ENCODE data around the gene USP7.

The USP7 gene

DNA sequence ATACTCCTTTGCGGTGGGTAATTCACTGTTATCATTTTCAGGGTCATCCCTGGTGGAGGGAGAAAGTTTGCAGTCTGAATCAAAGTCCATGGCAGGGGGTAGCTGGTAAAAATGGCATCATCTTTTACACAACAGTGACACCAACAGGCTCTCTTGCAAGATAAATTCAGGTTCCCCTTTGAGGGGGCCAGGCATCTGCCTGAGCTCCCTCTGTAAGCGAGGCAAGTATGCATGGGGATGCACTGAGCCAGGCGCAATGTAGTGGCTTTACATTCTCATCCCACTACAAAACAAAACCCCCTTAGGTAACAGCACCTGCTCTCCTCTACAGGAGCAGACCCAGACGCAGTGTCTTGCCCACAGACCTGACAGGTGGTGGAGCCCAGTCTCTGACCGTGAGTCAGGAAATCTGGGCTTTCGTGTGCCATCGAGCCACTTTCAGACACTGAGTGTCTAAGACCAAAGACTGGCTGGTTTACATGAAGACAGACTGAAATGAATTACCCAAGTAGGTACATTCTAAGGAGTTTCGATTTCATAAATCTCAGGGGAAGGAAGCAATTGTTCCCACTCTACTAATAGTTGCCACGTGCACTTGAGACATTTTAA, 63.9 kb downstream of the USP7 start:
- no peak for DNase-seq (ENCODE audit: low spot score)

DNA sequence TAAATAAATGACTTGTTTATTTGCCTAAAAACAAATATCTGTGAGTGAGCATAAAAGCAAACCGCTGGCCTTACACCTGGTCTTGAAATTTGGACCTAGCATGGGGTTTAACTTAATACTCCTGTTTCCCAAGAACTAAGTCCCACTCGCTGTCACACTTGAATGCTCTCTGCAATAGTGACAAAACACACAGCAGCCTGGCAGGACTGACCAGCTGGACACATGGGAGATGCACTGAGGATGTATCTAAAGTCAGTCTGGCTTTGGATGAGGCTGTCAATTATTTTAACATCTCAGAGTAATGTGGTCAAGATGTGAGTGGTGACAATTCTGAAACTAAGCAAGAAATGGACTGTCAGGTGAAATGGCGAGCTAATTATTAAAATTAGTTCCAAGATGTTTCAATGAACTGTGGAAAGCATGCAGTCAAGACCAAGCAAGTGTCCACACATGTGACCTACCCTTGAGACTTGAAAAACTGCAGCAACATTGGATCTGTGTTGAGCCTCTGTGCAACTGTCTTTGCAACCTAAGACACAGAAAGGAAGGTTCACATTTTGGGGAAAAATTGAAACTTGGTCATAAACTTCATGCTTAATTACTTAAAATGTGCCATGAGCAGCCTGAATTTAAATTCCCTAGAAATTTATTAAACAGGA, 64.9 kb downstream of the USP7 start:
- no peak for DNase-seq (ENCODE audit: low spot score)

DNA sequence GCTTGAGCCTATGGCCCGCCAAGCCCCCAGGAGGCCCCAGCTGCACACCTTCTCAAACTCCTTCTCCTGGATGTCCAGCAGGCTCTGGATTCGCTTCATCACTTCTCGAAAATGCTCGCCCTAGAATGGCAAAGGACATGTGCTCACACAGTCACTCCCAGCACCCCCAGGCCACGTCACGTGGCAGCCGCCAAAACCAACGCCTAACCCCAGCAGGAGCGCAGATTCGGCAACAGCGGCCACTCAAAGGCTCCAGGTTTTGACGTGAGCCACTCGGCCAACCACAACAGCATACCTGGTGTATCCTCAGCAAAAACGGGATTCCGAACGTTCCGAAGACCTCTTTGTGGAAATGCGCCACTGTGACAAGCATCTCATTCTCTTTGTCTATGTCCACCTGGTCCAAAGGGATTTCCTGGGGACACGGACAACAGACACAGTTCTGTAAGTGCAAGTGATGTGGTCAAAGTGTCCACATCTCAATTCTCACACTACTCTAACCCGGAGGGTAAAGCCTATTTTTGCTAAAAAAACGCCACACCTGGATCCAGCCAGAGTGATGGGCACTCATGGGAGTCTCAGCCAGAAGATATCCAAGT, 68.9 kb downstream of the USP7 start:
- no peak for DNase-seq (ENCODE audit: low spot score)

DNA sequence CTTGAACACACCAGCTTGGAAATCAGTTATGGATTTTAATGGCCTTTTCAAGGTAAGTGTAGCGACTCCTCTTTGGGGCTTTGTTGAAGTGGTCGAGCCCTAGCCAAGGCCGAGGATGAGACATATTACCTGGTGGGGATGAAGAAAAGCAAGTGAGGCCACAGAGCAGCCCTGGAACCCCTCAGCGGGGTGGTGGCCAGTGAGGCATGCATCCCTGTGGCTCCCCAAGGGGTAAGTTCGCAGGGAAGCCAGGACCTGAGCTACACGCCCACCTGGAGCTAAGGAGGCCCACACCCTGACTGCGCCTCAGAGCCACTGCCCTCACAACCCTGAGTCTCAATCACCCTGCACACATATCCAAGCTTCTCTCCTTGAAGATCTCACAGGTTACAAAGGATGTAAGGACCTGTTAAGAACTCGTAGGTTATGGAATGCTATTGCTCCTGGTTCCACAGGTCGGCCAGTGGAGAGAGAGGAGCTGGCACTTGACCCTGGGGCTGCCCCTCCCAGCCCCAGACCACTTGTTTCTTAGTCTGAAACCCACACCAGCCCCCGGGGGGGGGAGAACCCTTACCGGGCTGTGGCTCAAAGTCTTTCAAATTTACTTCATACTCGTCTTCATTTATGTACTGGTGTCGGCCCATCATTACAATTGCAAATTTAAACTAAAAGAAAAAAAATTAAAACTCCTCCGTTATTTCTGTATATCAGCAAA, 69.6 kb downstream of the USP7 start:
- DNase-seq (ENCODE audit: low spot score): no peak

DNA sequence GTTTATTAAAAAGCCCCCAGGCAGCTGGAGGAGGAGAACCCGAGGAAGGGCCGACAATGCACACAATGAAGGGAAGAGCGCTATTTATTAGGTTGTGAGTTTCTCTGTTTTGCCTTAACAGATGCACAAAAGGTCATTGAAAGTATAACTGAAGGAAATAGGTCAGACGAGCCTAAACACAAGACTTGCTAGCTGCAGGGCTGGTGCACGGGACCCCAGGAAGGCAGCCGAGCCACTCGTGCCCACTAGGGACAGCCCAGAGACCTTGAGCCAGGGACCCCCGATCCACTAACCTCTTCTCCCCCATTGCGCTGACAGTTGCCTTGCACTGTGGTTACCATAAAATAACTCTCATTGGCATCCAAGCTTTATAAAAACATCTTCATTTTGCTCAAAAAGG, 70.3 kb downstream of the USP7 start:
- DNase-seq (ENCODE audit: low spot score): no peak

DNA sequence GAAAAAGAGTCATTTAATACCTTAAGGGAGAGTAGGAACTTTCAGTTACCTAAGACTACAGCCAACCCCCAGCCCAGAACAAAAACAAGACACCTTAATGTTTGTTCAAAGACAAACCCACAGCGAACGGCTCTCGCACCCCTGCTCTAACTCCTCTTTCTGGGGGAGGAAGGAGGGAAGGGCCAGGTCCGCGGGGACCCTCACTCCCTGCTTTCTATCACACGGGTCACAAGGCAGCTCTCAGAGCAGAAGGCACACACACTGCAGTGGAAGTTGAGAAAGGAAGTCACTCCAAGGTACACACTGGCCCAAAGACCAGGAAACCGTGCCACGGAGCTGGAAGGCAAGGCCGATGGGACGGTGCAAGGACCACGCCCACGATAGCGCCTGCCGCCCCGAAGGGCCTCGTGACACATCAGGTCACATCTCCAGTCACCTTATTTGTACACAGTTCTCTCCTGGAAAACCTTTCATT, 71.6 kb downstream of the USP7 start:
- no peak for DNase-seq (ENCODE audit: low spot score)

DNA sequence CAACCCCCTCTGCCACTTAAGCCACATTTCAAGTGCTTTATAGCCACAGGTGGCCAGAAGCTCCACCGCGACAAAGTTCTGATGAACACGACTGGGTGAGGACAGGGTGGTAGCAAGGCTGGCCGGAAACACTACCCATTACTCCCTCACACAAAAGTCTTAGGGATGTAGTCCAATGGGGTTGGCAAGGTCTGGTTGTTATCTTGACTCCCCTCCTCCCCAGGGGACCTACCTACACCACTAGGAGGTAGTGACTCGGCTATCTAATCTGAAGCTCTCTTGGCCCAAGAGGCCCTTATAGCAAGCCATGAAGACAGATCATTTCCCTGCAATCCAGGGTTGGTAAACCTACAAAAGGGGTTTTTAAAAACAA, 73.2 kb downstream of the USP7 start:
- DNase-seq (ENCODE audit: low spot score): no peak

DNA sequence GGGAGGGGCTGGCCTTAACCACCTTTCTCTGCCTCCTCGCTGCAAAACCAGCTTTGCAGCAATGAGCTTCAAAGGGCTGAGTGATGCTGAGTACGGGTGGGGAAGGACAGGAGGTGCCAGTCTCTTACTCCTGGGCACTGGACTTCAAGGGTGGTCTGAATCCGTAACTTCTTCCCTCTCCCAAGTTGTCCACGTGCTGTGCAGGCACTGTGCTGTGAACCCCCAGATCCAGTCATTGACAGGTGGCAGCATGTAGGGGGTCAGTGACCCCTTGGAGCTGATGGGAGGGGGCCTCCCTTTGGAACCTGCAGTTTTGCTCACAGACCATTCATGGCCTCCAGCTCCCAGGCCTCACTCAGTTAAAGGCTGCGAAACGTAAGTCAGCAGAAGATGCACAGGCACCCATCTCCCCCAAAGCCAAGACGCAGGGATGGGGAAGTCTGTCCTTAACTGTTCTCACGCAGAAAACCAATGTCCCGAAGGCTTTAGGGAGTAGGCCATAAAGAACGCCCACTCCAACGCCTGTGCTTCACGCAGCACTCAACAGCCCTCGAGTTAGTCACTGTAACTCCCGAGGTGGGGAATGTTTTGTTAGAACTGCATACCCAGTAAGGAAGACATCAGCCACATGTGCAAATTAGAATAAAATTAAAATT, 73.7 kb downstream of the USP7 start:
- DNase-seq (ENCODE audit: low spot score): no peak

DNA sequence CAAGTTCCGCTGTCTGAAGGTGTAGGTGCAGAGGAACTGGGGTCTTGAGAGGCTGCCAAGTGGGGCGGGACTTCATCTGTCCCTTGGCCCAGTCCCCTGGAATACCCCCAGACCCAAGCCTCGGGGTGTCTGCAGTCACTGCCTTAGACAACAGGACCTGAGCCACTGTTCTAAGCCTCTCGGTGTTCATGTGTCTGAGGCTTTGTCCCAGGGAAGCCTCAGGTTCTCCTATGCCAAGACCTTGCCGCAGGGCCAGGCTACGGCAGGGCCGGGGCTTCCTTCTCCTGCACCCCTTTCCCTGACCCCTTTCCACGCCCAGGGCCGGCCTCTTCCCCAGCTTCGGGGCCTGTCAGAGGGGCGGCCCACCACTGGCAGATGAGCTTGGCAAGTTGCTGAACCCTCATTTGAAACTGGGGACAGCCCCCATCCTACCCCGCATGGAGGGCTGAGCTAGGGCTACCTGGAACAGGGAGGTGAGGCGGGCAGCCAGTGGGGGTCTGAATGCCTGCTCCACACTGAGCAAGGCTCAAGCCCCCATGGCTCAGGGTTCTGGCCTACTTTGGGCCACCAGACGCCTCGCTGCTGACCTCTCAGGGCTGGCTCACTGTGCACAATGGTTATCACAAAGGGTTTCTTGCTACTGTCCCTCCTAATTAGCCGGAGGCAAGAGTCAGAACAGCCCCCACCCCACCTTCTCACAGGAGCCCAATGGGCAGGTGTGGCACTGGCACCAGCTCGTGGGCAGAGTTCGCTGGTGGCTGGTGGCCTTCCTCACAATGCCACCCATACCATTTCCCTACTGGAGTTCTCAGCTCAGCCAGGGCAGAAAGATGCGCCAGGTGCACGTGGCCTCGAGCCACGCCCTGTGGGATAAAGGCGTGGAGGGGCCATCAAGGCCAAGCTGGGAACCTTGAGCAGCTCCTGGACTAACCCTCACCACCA, 74.5 kb downstream of the USP7 start:
- DNase-seq (ENCODE audit: low spot score): no peak

DNA sequence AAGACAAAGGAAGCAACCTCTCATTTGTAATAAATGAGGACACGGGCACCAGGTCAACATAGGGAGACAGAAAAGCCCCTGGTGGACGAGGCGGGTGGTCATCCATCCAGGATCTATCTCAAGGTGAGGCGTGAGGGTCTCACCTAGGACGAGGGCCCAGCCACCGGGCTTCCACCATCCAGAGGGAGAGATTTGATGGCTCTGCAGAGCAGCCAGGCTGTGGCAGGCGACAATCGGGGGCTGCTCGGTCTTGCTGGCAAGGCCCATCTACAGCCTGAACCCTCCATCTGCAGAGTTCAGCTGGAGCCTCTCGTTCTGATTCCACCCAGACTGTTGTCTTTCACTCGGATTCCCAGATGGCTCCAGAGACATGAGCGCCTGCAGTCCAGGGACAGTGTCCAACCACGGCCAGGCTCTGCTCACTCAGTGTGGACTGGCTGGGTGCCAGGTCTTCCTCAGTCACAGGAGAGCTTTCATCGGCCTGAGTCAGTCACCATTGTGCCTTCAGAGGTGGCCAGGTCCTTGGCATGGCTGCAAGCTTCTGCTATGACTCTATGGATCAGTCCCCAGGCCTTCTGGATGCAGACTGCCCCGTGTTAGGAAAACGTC, 75.7 kb downstream of the USP7 start:
- no peak for DNase-seq (ENCODE audit: low spot score)

DNA sequence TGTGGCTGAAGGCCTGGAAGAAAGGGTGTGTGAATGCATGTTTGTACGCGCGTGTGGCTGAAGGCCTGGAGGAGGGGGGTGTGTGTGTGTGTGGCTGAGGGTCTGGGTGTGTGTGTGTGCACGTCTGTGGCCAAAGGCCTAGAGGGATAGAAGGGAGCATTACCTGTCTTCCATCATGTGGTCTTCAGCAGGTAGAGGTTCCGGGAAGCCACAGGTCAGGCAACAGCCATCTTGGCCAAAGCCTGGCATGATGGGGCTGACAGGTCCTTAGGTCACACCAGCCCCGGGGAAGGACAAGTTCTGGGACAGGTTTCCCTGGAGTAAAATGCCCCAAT, 76.3 kb downstream of the USP7 start:
- DNase-seq (ENCODE audit: low spot score): no peak

DNA sequence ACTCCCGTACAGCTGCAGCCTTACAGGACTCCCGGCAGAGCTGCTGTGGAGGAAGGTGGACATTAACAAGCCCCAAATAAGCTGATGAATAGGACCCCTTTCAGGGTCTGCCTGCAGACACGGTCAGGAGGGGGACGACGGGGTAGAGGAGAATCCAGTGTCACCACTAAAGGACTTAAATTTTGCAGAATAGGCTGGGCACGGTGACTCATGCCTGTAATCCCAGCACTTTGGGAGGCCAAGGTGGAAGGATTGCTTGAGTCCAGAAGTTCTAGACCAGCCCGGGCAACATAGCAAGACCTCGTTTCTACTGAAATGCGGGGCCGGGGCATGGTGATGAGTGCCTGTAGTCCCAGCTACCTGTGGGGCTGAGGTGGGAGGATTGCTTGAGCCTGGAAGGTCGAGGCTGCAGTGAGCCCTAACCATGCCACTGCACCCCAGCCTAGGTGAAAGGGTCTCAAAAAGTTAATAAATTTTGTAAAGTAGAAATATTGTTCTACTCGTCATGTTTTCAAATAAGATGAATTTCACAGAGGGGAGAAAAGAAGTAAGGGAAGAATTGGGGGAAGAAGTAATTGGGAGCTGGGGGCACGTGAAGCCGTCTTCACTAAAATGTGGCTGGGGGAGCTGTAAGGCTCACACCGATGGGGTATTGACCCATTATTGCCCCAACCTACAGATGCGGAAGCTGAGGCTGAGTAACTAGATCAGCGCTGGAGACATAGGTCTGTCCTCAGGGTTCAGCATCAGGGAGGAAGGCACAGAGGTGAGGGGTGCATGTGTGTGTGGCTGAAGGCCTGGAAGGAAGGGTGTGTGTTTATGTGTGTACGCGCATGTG, 76.9 kb downstream of the USP7 start:
- DNase-seq (ENCODE audit: low spot score): no peak

DNA sequence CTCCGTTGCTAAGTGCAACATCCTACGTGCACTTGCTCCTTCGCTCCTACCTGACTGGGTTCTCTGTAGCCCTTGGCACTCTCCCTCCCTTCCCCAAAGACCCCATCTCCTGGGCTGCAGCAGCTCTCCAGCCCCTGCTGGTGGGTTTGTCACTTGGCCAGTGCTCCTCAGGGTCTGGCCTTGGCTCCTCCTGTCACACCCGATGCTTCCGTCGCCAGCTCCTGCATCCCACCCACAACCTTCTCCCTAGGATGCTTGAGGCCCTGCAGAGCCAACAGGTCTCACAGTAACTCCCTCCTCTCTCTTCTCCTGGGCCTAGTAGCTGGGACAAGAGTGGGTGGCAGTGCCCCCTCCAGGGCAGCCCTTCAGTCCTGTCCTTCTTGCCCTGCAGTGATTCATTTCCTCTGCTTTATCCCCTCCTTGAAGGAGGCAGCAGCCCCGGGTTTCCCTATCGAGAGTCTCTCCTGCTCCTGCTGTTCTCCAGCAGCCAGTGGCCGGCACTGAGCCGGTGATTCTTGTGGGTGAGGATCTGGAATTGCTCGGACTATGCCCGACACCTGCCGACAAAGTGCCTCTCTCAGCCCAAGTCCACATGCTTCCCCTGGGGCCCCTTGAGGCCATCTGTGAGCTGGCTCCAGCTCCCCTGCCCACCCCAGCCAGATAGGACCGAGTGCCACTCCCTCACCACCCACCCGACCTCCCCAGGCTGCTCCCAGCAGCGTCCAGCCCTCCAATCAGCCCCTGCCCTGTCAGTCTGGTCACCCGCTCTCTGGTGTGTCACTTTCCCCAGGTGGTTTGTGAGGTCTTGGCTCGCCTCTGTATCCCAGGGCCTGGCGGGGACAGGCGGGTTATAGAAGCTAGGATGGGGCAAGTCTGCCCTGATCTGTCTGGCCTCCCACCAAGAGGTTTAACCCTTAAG, 77.8 kb downstream of the USP7 start:
- DNase-seq (ENCODE audit: low spot score): no peak

DNA sequence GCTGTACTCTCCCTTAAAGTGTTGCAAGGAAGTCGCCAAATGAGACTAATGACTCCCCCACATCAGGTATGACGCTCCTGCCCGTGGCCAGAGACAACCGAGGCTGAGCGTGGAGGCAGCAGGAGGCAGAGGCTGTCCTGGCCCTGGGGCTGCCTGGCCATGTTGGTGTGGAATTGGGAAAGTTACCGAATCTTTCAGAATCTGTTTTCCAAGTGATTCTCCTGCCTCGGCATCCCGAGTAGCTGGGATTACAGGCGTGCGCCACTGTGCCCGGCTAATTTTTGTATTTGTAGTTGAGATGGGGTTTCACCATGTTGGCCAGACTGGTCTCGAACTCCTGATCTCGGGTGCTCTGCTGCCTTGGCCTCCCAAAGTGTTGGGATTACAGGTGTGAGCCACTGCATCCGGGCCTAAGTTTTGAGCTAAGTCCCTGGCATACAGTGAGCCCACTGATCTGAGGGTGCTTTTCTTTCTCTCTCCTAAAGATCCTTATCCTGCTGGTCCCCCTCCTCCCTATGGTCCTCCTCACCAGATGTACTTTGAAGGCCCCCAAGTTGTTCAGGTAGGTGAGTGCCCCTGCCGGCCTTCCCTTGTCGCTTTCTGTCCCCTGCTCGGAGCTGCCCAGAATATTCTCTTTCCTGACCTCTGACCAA, 80.9 kb downstream of the USP7 start:
- DNase-seq (ENCODE audit: low spot score): no peak

DNA sequence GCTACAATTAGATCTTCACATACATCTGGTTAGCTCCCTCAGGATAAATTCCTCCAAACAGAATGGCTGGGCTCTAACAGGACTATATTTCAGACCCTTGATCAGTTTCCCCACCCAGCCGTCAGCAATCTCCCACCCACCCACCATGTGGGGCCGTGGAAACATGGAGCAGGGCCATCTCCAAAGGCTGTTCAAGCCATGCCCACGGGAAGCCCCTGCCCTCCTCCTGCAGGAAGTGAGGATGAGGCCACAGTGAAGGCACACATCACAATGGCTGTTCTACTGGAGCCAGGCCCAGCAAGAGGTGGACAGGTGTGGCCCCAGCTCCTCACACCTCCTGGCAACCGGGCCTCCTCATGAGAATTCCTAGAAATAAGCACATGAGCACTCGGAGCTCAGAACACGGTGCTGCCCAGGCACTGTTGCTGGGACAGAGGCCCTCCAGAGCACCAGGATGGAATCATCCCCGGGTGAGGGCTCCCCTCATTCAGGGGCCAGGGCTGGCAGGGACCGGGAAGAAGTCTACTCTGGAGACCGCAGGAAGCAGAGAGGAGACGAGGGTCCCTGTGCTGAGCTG, 81.6 kb downstream of the USP7 start, which contains the start of gene LITAFD:
TSS of gene LITAFD (plus strand) at position 311 of the 577 bp plus-strand sequence. CDS start 2,005 bp downstream, outside the sequence.
- DNase-seq (ENCODE audit: low spot score): no peak

DNA sequence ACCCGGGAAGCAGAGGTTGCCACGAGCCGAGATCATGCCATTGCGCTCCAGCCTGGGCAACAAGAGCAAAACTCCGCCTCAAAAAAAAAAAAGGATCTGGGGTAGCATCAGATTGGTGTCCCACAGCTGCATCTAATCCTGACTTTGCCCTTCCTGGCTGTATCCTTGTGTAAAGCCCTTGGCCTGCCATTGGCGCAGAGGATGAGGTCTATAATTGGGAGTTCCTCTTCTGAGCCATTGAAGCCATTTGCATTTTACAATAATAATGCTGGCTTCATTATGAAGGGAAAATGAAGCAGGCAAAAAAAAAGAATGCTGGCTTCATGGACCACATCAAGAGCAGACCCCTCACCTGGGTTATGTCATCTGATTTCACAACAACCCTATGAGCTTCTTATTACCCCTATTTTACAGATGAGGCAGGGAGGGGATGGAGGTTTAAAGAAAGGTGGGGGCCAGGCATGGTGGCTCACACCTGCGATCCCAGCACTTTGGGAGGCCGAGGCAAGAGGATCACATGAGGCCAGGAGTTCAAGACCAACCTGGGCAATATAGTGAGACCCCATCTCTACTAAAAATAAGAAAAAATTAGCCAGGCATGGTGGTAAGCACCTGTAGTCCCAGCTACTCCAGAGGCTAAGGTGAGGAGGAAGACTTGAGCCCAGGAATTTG, 82.7 kb downstream of the USP7 start:
- DNase-seq (ENCODE audit: low spot score): no peak

DNA sequence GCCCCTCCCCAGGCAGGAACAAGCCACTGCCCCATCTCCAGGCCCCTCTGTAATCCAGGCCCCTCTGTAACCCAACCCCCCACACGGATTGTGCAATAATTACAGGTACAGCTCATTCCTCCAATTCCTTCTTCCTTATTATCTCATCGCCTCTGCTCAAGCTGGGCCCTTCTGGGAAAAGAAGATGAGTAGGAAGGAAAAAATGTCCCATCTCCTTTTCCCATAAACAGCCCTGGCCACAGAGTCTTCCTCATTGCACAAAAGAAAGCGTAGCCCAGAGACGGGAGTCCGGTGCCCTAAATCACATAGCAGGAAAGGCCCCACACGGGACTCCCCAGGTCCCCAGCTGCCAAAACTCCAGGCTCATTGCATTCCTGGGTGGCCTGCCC, 85.2 kb downstream of the USP7 start:
- no peak for DNase-seq (ENCODE audit: low spot score)

All from CD4-positive, alpha-beta T cell treated with Interleukin-2 at 100 ng/mL for 4 hours (primary cell).